ENCODE measurements around the gene RPL38. TPM values are rescaled to one million over a fixed set of nuclear protein-coding genes. Genes with fewer than 3 reads are reported as not detected.

Gene RPL38
- total RNA-seq, 1 donor from 2014 or later, result 571 TPM

- Histone ChIP-seq H3K9me3 (no peaks in the 10 kb centered on the region), H3K36me3 (no peaks in the 10 kb centered on the region), H3K27me3 (no peaks in the 10 kb centered on the region), H3K4me1 (no peaks in the 10 kb centered on the region), H3K4me3 (no peak overlapping the region), H3K27ac (no peak overlapping the region)
- intact Hi-C loops (cut with DNase I), result no loop called here
- no peak for DNase-seq (ENCODE audit: extremely low spot score in 2 of 2)
- TF ChIP-seq POLR2AphosphoS5 (IDR thresholded peaks at IDR 0.05; ENCODE audit: insufficient read depth in 1 of 2, low read depth in 1 of 2), result no peak
- no peak for TF ChIP-seq POLR2A (IDR thresholded peaks at IDR 0.05)
- no peak for TF ChIP-seq CTCF (IDR thresholded peaks at IDR 0.05)
Observed at GRCh38 chr17:74253036-74253435, 49.6 kb downstream of the RPL38 start.

- H3K27ac ChIP-seq, result no peak overlapping the region
- TF ChIP-seq POLR2AphosphoS5 (IDR thresholded peaks at IDR 0.05; ENCODE audit: insufficient read depth in 1 of 2, low read depth in 1 of 2), result no peak
- TF ChIP-seq CTCF (IDR thresholded peaks at IDR 0.05), result no peak
- no peak for TF ChIP-seq POLR2A (IDR thresholded peaks at IDR 0.05)
- H3K4me3 ChIP-seq, result no peak overlapping the region
- no peaks in the 10 kb centered on the region for H3K4me1 ChIP-seq
- no peaks in the 10 kb centered on the region for H3K27me3 ChIP-seq
- no peaks in the 10 kb centered on the region for H3K36me3 ChIP-seq
- intact Hi-C loops (cut with DNase I), result no loop called here
- no peaks in the 10 kb centered on the region for H3K9me3 ChIP-seq
- no peak for DNase-seq (ENCODE audit: extremely low spot score in 2 of 2)
Observed at GRCh38 chr17:74257311-74257710, 53.8 kb downstream of the RPL38 start.

- DNase-seq (ENCODE audit: extremely low spot score in 2 of 2), result no peak
- TF ChIP-seq POLR2AphosphoS5 (IDR thresholded peaks at IDR 0.05; ENCODE audit: insufficient read depth in 1 of 2, low read depth in 1 of 2), result no peak
- no peak for TF ChIP-seq POLR2A (IDR thresholded peaks at IDR 0.05)
- TF ChIP-seq CTCF (IDR thresholded peaks at IDR 0.05), result no peak
- Histone ChIP-seq H3K4me1 (no peaks in the 10 kb centered on the region), H3K36me3 (no peaks in the 10 kb centered on the region), H3K27me3 (no peaks in the 10 kb centered on the region), H3K4me3 (no peak overlapping the region), H3K9me3 (no peaks in the 10 kb centered on the region), H3K27ac (no peak overlapping the region)
- intact Hi-C loops (cut with DNase I), result no loop called here
Observed at GRCh38 chr17:74259667-74260524, 56.4 kb downstream of the RPL38 start.

Other genes with a start within 250 kb of the RPL38 start
- 3.4 TPM for gene TTYH2, start 9.9 kb downstream of the RPL38 start, total RNA-seq
- gene DNAI2, start 70.6 kb downstream of the RPL38 start, total RNA-seq, result not detected
- 5.6 TPM for gene KIF19, start 122.5 kb downstream of the RPL38 start, total RNA-seq
- not detected for gene BTBD17, start 158.2 kb downstream of the RPL38 start, total RNA-seq
- 0.98 TPM for gene GPR142, start 163.8 kb downstream of the RPL38 start, total RNA-seq
- gene GPRC5C, start 228.4 kb downstream of the RPL38 start, total RNA-seq, result 27.5 TPM